ENCODE data around the gene RHBDF1. TPM values are rescaled to one million over a fixed set of nuclear protein-coding genes. Genes with fewer than 3 reads are reported as not detected.

The RHBDF1 gene
- total RNA-seq, 1 experiment from 2014 or later, result 5.8 TPM

- POLR2A ChIA-PET (ENCODE audit: low non-redundant PET), result no interaction called here
- peaks cover 38% of the 10 kb centered on the region for H3K4me1 ChIP-seq (ENCODE audit: insufficient read depth, low read length, poor library complexity, severe bottlenecking)
- DNase-seq (ENCODE audit: low spot score), result no peak
Measured at GRCh38 chr16:74747-75334, 2.4 kb upstream of the RHBDF1 start.

GRCh38 chr16:74051-74746 is 1.8 kb upstream of the RHBDF1 start:
- TF ChIP-seq CTCF (conservative IDR thresholded peaks at IDR 0.05; ENCODE audit: low read depth, low read length) (no peak), EZH2 (IDR thresholded peaks at IDR 0.05; ENCODE audit: borderline replicate concordance, low read depth, low read length, poor library complexity, severe bottlenecking) (no peak)
- ChIA-PET POLR2A (ENCODE audit: low non-redundant PET) (no interaction called here), CTCF (interaction anchor here (0.6 to 1.2 kb wide), 2 partner anchors 23 to 33 kb away, joined by 3 read pairs; no protein-coding TSS in a partner anchor)
- H3K4me3 ChIP-seq (ENCODE audit: low read depth, low read length, poor library complexity, severe bottlenecking), result no peak overlapping the region
- H3K27ac ChIP-seq (ENCODE audit: low read depth, low read length, poor library complexity, severe bottlenecking), result no peak overlapping the region
- H3K27me3 ChIP-seq (replicated peaks; ENCODE audit: insufficient read depth, low read depth, low read length, poor library complexity), result no peaks in the 10 kb centered on the region
- no peaks in the 10 kb centered on the region for H3K36me3 ChIP-seq (ENCODE audit: insufficient read depth, low read length, poor library complexity, severe bottlenecking)
- H3K9me3 ChIP-seq (ENCODE audit: low read depth, low read length, poor library complexity, severe bottlenecking), result no peaks in the 10 kb centered on the region
- intact Hi-C loops (cut with micrococcal nuclease; ENCODE audit: unreplicated experiment), result no loop called here
- DNase-seq (ENCODE audit: low spot score), result no peak
- no TSS peak for BruUV-seq (replicated peaks)
- peaks cover 38% of the 10 kb centered on the region for H3K4me1 ChIP-seq (ENCODE audit: insufficient read depth, low read length, poor library complexity, severe bottlenecking)

More at GRCh38 chr16:74747-75334, 2.4 kb upstream of the RHBDF1 start:
- Histone ChIP-seq H3K9me3 (ENCODE audit: low read depth, low read length, poor library complexity, severe bottlenecking) (no peaks in the 10 kb centered on the region), H3K4me3 (ENCODE audit: low read depth, low read length, poor library complexity, severe bottlenecking) (no peak overlapping the region), H3K27me3 (replicated peaks; ENCODE audit: insufficient read depth, low read depth, low read length, poor library complexity) (no peaks in the 10 kb centered on the region), H3K36me3 (ENCODE audit: insufficient read depth, low read length, poor library complexity, severe bottlenecking) (peaks cover 1% of the 10 kb centered on the region), H3K27ac (ENCODE audit: low read depth, low read length, poor library complexity, severe bottlenecking) (no peak overlapping the region)
- CTCF ChIA-PET, result interaction anchor here (0.5 to 1.2 kb wide), 2 partner anchors 22 to 278 kb away, joined by 3 to 7 read pairs; partner anchors contain the start of gene AXIN1
- TF ChIP-seq CTCF (conservative IDR thresholded peaks at IDR 0.05; ENCODE audit: low read depth, low read length) (no peak), EZH2 (IDR thresholded peaks at IDR 0.05; ENCODE audit: borderline replicate concordance, low read depth, low read length, poor library complexity, severe bottlenecking) (no peak)
- intact Hi-C loops (cut with micrococcal nuclease; ENCODE audit: unreplicated experiment), result no loop called here
- no TSS peak for BruUV-seq (replicated peaks)

GRCh38 chr16:71540-72401 is 660 bp downstream of the RHBDF1 start:
- Histone ChIP-seq H3K27ac (ENCODE audit: low read depth, low read length, poor library complexity, severe bottlenecking) (no peak overlapping the region), H3K27me3 (replicated peaks; ENCODE audit: insufficient read depth, low read depth, low read length, poor library complexity) (no peaks in the 10 kb centered on the region), H3K36me3 (ENCODE audit: insufficient read depth, low read length, poor library complexity, severe bottlenecking) (no peaks in the 10 kb centered on the region), H3K4me3 (ENCODE audit: low read depth, low read length, poor library complexity, severe bottlenecking) (peak overlapping the region; percentile 55), H3K4me1 (ENCODE audit: insufficient read depth, low read length, poor library complexity, severe bottlenecking) (peaks cover 22% of the 10 kb centered on the region), H3K9me3 (ENCODE audit: low read depth, low read length, poor library complexity, severe bottlenecking) (no peaks in the 10 kb centered on the region)
- DNase-seq (ENCODE audit: low spot score), result peak; percentile 63
- intact Hi-C loops (cut with micrococcal nuclease; ENCODE audit: unreplicated experiment), result no loop called here
- BruUV-seq (replicated peaks), result no TSS peak
- TF ChIP-seq CTCF (conservative IDR thresholded peaks at IDR 0.05; ENCODE audit: low read depth, low read length), result 0 out of 2 replicates have a peak, but pooled peaks have one; percentile 20
- no peak for TF ChIP-seq EZH2 (IDR thresholded peaks at IDR 0.05; ENCODE audit: borderline replicate concordance, low read depth, low read length, poor library complexity, severe bottlenecking)
- CTCF ChIA-PET, result interaction anchor here (1.2 kb wide), 1 partner anchor 18 kb away, joined by 3 read pairs; the partner anchor contains the start of genes POLR3K and SNRNP25
- POLR2A ChIA-PET (ENCODE audit: low non-redundant PET), result no interaction called here
